GM12891 (cell line): ENCODE measurements around the gene PPM1G.

Experiments used
- PAX5 ChIP-seq: IDR thresholded peaks from 2 replicates; pipeline ENCODE4 v1.6.1; 2011; ENCODE audit warnings: low read length, moderate library complexity, mild to moderate bottlenecking; ENCODE audit not compliant: insufficient read depth, severe bottlenecking
- POLR2A ChIP-seq: IDR thresholded peaks from 2 replicates; pipeline ENCODE4 v1.6.1; 2011; ENCODE audit warnings: low read depth, low read length, control low read depth
- POLR2AphosphoS5 ChIP-seq: IDR thresholded peaks from 2 replicates; pipeline ENCODE4 v1.6.1; 2011; ENCODE audit warnings: low read depth, low read length, control low read depth
- SPI1 ChIP-seq: IDR thresholded peaks from 2 replicates; pipeline ENCODE4 v1.6.1; 2011; ENCODE audit warnings: low read depth, low read length, control low read depth

DNA sequence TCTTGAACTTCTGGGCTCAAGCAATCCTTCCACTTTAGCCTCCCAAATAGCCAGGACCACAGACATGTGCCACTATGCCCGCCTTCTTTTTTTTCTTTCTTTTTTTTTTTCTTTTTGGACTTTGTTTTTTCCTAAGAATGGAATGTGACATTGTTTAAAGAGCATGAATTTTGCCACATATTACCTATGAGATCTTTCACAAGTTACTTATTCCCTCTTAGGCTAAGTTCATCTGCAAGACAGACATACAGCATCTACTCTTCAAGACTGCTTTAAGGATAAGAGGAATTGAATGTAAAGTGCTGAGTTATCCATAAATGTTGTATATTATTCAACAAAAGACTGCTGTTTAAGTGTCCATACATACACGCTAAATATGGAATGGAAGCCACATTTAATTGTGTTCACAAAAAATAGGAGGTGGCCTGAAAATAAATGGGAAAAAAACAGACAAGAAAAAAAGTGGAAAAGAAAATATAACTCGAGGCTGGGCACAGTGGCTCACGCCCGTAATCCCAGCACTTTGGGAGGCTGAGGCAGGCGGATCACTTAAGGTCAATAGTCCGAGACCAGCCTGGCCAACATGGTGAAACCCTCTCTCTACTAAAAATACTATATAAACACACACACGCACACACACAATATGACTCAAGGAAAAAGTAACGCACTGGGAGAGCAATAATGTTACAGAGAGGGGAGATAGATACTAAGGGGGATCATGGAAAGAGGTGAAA, 3.2 kb upstream of the PPM1G start:
- TF ChIP-seq PAX5, result no peak
- TF ChIP-seq POLR2A, result no peak
- TF ChIP-seq POLR2AphosphoS5, result no peak
- no peak for TF ChIP-seq SPI1
